Smooth muscle cell (in vitro differentiated cells): ENCODE measurements around the gene TMEM240. TPM values are rescaled to one million over a fixed set of nuclear protein-coding genes. Genes with fewer than 3 reads are reported as not detected.
"Not testable (repeated sequence)": the region's sequence is repeated elsewhere in the genome, so short reads cannot be mapped to it uniquely, and the experiment has no call there.

Experiments
- DNase-seq: peaks from one replicate; lab custom pipeline; 2025; ENCODE audit not compliant: unreplicated experiment; lab: John Stamatoyannopoulos, UW
- H2AFZ ChIP-seq: fragments of 200-600 bp; sonication (generic); 2 replicates; pipeline ENCODE4 v1.6.0; 2016; ENCODE audit warnings: antibody characterized with exemption, low read depth, mild to moderate bottlenecking
- H3F3A ChIP-seq: fragments of 200-600 bp; sonication (generic); 2 replicates; pipeline ENCODE4 v1.6.0; 2017; ENCODE audit warnings: antibody characterized with exemption, low read depth
- H3K27ac ChIP-seq: fragments of 200-600 bp; sonication (generic); 2 replicates; pipeline ENCODE4 v1.5.1; 2016; ENCODE audit warnings: low read depth, mild to moderate bottlenecking
- H3K27me3 ChIP-seq: fragments of 200-600 bp; sonication (generic); 2 replicates; pipeline ENCODE4 v1.6.1; 2016; ENCODE audit warnings: low read depth, mild to moderate bottlenecking
- H3K36me3 ChIP-seq: fragments of 200-600 bp; sonication (generic); 2 replicates; pipeline ENCODE4 v1.5.1; 2016; ENCODE audit warnings: low read depth
- H3K4me1 ChIP-seq: fragments of 200-600 bp; sonication (generic); 2 replicates; pipeline ENCODE4 v1.5.1; 2016; ENCODE audit warnings: low read depth
- H3K4me2 ChIP-seq: fragments of 200-600 bp; sonication (generic); 2 replicates; pipeline ENCODE4 v1.6.0; 2016; ENCODE audit warnings: mild to moderate bottlenecking
- H3K4me3 ChIP-seq: fragments of 200-600 bp; sonication (generic); 2 replicates; pipeline ENCODE4 v1.5.1; 2016; ENCODE audit warnings: mild to moderate bottlenecking
- H3K79me2 ChIP-seq: fragments of 200-600 bp; sonication (generic); 2 replicates; pipeline ENCODE4 v1.6.0; 2016; ENCODE audit warnings: low read depth, mild to moderate bottlenecking
- H3K9ac ChIP-seq: fragments of 200-600 bp; sonication (generic); 2 replicates; pipeline ENCODE4 v1.6.0; 2016; ENCODE audit warnings: low read depth
- H3K9me3 ChIP-seq: fragments of 200-600 bp; sonication (generic); replicated peaks from 2 replicates; pipeline ENCODE4 v1.5.1; 2016; ENCODE audit warnings: low read depth
- H4K20me1 ChIP-seq: fragments of 200-600 bp; sonication (generic); 2 replicates; pipeline ENCODE4 v1.6.0; 2016; ENCODE audit warnings: low read depth
- WGBS: methylation state at CpG from one replicate; pipeline ENCODE4 v1.1.7; 2016; ENCODE audit warnings: low lambda C conversion rate; 5-methylcytosine and 5-hydroxymethylcytosine counted together
- polyA plus RNA-seq: library from polyadenylated mRNA; unstranded; fragments of >200 nt; fragmentation: Nextera tagmentation; extraction: Ambion mirVana; gene quantifications from 2 replicates; pipeline ENCODE4 v1.2.1, GENCODE V29; 2016
- total RNA-seq: library from RNA; depleted of rRNA; stranded (reverse); fragments of >200 nt; gene quantifications from 2 replicates; pipeline ENCODE4 v1.2.3, GENCODE V29; 2014
- TF ChIP-seq, protein P1 (sequence below): fragments of 200-600 bp; sonication (generic); IDR thresholded peaks from 2 replicates; pipeline ENCODE4 v1.5.1; 2017; ENCODE audit warnings: borderline replicate concordance, mild to moderate bottlenecking, antibody characterized with exemption; ENCODE audit not compliant: insufficient read depth, poor library complexity, severe bottlenecking

The TMEM240 gene
- total and polyA plus RNA-seq, 2 experiments from 2014 or later = 2.7 to 12.2 TPM

DNA sequence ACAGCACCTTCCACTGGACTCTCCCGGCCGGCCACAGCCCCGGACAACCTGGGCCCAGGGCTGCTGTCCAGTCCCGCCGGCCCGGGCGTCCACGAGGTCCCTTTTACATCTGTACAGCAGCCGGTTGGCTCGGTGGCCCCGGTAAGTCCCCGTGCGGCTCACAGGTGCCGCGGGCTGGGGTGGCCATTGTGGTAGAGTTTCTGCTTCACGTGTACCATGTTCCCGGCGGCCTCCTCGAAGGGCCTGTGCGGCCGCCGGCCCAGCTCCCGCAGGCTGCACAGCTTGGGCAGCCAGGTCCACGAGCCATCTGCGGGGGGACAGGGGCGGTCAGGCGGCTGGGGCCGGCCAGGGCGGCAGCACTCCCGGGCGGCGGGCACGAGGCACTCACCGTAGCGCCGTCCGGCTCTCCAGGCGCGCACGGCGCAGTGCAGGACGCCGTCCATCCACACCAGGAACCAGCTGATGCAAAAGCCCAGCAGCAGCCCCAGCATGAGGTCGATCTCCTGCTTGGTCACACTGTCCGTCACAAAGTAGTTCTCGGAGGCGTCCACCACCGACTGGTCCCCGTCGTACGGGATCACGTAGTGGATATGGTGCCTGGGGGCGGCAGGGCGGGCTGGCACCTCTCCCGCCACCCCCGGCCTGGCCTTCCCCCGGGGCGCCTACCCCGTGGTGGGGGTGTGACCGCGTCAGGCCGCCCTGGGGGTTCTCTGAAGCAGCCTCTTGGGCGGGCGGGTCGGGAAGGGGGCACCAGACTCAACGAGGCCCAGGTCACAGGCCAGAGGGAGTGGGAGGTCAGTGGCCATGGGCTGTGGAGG lies 5.0 kb downstream of the TMEM240 start:
- no peak overlapping the region for H2AFZ ChIP-seq
- no peaks in the 10 kb centered on the region for H3K36me3 ChIP-seq
- 96% methylated on average over 52 of the region's 66 CpGs for WGBS
- no peak overlapping the region for H3K4me2 ChIP-seq
- peaks cover 3% of the 10 kb centered on the region for H3K79me2 ChIP-seq
- no peaks in the 10 kb centered on the region for H3K27me3 ChIP-seq
- peaks cover 7% of the 10 kb centered on the region for H3K4me1 ChIP-seq
- H3K4me3 ChIP-seq = no peak overlapping the region
- no peaks in the 10 kb centered on the region for H3F3A ChIP-seq
- no peak overlapping the region for H3K27ac ChIP-seq
- peaks cover 7% of the 10 kb centered on the region for H4K20me1 ChIP-seq
- H3K9ac ChIP-seq = no peak overlapping the region
- H3K9me3 ChIP-seq = no peaks in the 10 kb centered on the region
- no peak for DNase-seq
- TF ChIP-seq, protein P1, sequence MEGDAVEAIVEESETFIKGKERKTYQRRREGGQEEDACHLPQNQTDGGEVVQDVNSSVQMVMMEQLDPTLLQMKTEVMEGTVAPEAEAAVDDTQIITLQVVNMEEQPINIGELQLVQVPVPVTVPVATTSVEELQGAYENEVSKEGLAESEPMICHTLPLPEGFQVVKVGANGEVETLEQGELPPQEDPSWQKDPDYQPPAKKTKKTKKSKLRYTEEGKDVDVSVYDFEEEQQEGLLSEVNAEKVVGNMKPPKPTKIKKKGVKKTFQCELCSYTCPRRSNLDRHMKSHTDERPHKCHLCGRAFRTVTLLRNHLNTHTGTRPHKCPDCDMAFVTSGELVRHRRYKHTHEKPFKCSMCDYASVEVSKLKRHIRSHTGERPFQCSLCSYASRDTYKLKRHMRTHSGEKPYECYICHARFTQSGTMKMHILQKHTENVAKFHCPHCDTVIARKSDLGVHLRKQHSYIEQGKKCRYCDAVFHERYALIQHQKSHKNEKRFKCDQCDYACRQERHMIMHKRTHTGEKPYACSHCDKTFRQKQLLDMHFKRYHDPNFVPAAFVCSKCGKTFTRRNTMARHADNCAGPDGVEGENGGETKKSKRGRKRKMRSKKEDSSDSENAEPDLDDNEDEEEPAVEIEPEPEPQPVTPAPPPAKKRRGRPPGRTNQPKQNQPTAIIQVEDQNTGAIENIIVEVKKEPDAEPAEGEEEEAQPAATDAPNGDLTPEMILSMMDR = no peak

DNA sequence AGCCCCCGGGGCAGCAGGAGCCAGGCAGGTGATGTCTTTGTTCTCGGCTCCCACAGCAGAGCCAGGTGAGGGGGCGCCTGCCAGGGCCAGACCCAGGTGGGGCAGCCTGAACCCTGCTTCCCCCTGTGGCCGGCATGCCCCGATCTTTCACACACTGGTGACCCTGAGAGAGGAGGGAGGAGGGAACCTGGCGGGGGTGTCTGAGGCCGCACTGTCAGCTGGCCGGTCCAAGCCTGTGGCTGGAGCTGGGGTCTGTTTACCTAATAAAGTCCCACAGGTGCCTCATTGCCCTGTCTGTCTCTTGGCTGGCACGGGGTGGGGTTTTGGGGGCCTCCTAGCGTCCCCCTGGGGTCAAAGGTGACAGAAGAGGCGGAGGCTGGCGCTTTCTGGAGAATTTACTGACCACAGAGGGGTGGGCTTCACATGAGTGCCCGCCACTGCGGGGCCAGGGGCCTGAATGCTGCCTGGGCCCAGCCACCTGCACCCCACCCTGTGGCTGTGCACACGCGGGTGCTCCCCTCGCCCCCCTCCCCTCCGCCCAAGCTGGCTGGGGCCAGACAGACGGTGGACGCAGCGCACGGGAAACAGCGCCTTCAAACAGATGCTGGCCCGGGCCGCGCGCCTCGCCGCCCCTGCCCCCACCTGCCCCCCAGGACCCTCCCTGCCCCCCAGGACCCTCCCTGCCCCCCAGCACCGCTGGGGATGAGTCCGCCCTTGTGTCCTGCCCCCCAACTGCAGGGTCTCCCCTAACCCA lies 5.8 kb downstream of the TMEM240 start:
- H3K27ac ChIP-seq = no peak overlapping the region

DNA sequence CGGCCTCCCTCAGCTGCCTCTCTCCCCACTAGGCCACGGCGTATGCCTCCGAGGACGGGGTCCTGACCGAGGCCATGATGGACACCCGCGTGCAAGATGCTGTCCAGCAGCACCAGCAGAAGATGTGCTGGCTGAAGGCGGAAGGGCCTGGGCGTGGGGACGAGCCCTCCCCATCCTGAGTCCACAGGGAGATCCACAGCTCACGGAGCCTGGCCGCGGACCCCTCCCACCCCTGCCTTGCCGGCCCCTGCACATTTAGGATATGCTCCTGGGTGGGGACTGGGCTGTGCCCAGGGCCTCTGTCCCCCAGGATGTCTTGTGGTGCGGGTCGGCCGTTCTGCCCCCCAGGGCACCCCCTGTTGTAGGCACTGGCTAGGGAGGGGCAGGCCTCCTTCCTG lies 6.5 kb downstream of the TMEM240 start:
- not testable (repeated sequence) for DNase-seq, H3K79me2 ChIP-seq, H3K36me3 ChIP-seq, H3F3A ChIP-seq, H3K4me2 ChIP-seq, H3K9ac ChIP-seq, H3K27me3 ChIP-seq, H3K9me3 ChIP-seq, H4K20me1 ChIP-seq, H3K27ac ChIP-seq, H3K4me1 ChIP-seq, H3K4me3 ChIP-seq, H2AFZ ChIP-seq
- WGBS = 93% methylated on average over 12 of the region's 18 CpGs

More for the DNA sequence above, 5.8 kb downstream of the TMEM240 start:
- no peaks in the 10 kb centered on the region for H3K9me3 ChIP-seq
- 95% methylated on average over 10 of the region's 31 CpGs for WGBS
- no peak overlapping the region for H3K4me3 ChIP-seq
- H4K20me1 ChIP-seq = peaks cover 7% of the 10 kb centered on the region
- H3K4me1 ChIP-seq = peaks cover 7% of the 10 kb centered on the region
- H3K36me3 ChIP-seq = no peaks in the 10 kb centered on the region
- no peak overlapping the region for H2AFZ ChIP-seq
- TF ChIP-seq, protein P1 = no peak
- H3F3A ChIP-seq = no peaks in the 10 kb centered on the region
- no peaks in the 10 kb centered on the region for H3K27me3 ChIP-seq
- no peak overlapping the region for H3K9ac ChIP-seq
- no peak overlapping the region for H3K4me2 ChIP-seq
- no peak for DNase-seq
- H3K79me2 ChIP-seq = peaks cover 3% of the 10 kb centered on the region

DNA sequence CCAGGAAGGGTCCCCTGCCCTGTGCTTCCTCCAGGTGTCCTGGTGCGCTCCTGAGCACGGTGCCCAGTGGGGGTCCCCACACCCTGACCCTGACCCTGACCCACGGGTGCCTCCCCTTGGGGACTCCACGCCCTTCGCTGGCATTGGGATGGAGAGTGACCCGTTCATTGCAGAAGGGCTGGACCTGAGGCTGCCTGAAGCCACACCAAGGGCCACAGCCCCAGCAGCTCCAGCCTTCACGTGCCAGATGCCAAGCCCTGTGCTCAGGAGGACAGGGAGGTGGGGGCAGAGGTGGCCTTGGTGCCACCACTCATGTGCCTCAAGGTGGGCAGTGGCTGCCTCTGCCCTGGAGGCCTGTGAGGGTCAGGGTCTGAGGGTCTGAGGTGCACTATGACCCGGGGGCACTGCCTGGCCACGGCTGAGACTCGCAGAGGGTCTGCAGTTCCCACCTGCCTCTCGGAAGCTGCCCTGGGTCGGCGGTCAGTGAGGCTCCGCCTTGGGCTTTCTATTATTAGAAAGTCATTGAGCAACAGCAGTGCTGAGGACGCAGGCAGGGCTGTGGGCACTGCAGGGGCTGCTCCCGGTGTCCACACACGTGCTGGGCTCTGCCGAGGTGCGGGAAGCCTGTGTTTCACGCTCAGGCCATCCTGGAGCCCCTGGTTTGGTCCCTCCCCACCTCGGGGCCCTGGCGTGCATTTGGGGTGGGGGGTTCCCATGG lies 7.1 kb downstream of the TMEM240 start:
- H3K4me3 ChIP-seq, H3K9me3 ChIP-seq, H3K27me3 ChIP-seq, H3K9ac ChIP-seq, H3F3A ChIP-seq, H2AFZ ChIP-seq, H3K27ac ChIP-seq, H3K4me2 ChIP-seq, H4K20me1 ChIP-seq, H3K79me2 ChIP-seq, DNase-seq, H3K4me1 ChIP-seq, H3K36me3 ChIP-seq: not testable (repeated sequence)
- WGBS = 84% methylated on average over 14 of the region's 22 CpGs
